GM12865 (cell line): ENCODE measurements around the gene KIF26A.

ENCODE experiments used
- DNase-seq: peaks from one replicate; pipeline ENCODE4 v3.0.0; 2010; ENCODE audit warnings: low read depth
- H3K4me3 ChIP-seq: 2 replicates; pipeline ENCODE4 v1.5.1; 2011; ENCODE audit warnings: mild to moderate bottlenecking, low read depth, low read length, control low read depth
- CTCF ChIP-seq: IDR thresholded peaks from 2 replicates; pipeline ENCODE4 v1.5.1; 2011; ENCODE audit warnings: low read length, control low read depth, low read depth, inconsistent platforms; ENCODE audit not compliant: insufficient read depth; ENCODE audit errors: missing control alignments

Gene KIF26A

GRCh38 chr14:104168603-104169002 is 30.2 kb downstream of the KIF26A start:
- no peak overlapping the region for H3K4me3 ChIP-seq
- DNase-seq, result no peak
- no peak for TF ChIP-seq CTCF

- H3K4me3 ChIP-seq, result no peak overlapping the region
- no peak for DNase-seq
- no peak for TF ChIP-seq CTCF
Observed at GRCh38 chr14:104169005-104169698, 30.8 kb downstream of the KIF26A start.

GRCh38 chr14:104169699-104170479 is 31.5 kb downstream of the KIF26A start:
- H3K4me3 ChIP-seq, result no peak overlapping the region
- no peak for TF ChIP-seq CTCF
- DNase-seq, result no peak

- no peak overlapping the region for H3K4me3 ChIP-seq
- DNase-seq, result no peak
- TF ChIP-seq CTCF, result no peak
Observed at GRCh38 chr14:104171029-104171697, 32.8 kb downstream of the KIF26A start.

GRCh38 chr14:104171895-104172294 is 33.5 kb downstream of the KIF26A start:
- H3K4me3 ChIP-seq, result no peak overlapping the region
- TF ChIP-seq CTCF, result no peak
- no peak for DNase-seq

GRCh38 chr14:104172349-104172748 is 34.0 kb downstream of the KIF26A start:
- no peak for DNase-seq
- H3K4me3 ChIP-seq, result no peak overlapping the region
- no peak for TF ChIP-seq CTCF
